Measurements from ENCODE around the gene RPL10.
A peak's percentile ranks its signal among the peaks of the same experiment; 100 is the strongest.

RPL10 gene

DNA sequence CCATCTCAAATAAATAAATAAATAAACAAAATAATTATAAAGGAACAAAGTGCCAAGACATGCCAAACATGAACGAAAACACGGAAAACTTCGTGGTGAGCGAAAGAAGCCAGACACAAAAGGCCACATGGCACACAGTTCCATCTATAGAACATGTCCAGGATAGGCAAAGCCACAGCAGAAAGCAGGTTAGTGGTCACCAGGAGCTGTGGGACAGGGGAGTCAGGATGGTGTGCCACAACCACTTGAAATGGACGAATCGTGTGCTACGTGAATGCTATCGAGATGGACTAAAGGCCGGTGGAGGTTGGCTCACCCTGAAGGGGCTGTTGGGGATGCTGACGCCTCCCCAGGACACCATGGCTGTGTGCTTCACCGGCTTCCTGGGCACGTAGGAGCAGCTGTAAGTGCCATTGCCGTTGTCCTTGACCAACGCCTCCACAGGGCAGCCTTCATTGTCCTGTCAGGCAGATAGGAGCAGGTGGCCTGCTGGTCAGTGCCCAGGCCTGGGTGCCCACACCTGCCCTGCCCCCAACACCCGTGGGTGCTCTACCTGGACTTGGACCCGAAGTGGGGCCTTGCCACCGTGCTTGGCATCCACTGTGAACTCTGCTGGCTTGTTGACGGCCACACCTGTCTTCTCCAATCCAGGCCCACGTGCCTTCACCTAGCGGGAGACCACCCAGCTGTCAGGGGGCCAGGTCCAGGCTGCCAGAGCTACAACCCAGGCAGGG lies 34.3 kb upstream of the RPL10 start:
- no peak for DNase-seq

GRCh38 chrX:154365052-154365600 lies 33.1 kb upstream of the RPL10 start:
- no peak for DNase-seq

GRCh38 chrX:154365997-154366665 lies 32.0 kb upstream of the RPL10 start:
- DNase-seq = no peak

GRCh38 chrX:154366666-154367055 lies 31.5 kb upstream of the RPL10 start:
- no peak for DNase-seq

DNA sequence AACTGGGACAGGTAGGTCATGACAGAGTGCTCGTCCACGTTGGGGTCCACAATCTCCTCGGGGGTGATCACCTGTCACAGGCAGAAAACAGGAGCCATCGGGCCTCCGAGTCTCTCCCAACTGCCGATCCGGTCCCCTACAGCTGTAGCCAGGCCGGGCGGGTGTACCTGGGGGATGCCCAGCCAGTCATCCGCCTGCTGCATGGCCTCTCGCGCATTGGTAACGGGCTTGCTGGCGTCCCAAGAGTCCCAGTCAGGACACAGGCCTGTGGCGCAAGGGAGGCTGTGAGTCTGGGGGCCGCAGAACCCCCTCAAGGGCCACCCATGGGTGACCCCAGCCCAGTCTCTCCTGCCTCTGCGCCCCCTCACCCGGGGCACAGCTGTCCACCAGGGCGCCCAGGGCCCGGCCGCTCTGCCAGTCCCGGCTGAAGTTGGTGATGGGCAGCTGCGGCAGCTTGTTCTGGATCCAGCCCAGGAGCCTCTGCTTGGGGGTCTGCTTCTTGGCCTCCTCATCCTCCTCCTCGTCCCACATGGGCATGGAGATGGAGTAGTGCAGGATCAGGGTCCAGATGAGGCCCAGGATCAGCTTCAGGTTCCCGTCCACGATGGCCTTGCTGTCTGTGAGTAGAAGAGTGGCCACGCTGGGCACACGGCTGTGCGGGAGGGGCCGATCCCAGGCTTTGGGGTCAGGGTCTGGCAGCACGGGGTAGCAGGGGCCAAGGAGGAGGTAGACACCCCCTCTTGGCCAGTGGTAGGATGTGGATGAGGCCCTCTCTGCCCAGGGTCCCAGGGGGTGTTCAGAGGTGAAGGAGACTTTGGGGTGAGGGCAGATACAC lies 30.5 kb upstream of the RPL10 start:
- no peak for DNase-seq

- DNase-seq = peak; percentile 80 to 91
Observed at GRCh38 chrX:154368630-154369448, 29.3 kb upstream of the RPL10 start.

- DNase-seq = peak; percentile 25 to 54
Observed at GRCh38 chrX:154369449-154370299, 28.5 kb upstream of the RPL10 start.

GRCh38 chrX:154370300-154371016 lies 27.7 kb upstream of the RPL10 start:
- no peak for DNase-seq

DNA sequence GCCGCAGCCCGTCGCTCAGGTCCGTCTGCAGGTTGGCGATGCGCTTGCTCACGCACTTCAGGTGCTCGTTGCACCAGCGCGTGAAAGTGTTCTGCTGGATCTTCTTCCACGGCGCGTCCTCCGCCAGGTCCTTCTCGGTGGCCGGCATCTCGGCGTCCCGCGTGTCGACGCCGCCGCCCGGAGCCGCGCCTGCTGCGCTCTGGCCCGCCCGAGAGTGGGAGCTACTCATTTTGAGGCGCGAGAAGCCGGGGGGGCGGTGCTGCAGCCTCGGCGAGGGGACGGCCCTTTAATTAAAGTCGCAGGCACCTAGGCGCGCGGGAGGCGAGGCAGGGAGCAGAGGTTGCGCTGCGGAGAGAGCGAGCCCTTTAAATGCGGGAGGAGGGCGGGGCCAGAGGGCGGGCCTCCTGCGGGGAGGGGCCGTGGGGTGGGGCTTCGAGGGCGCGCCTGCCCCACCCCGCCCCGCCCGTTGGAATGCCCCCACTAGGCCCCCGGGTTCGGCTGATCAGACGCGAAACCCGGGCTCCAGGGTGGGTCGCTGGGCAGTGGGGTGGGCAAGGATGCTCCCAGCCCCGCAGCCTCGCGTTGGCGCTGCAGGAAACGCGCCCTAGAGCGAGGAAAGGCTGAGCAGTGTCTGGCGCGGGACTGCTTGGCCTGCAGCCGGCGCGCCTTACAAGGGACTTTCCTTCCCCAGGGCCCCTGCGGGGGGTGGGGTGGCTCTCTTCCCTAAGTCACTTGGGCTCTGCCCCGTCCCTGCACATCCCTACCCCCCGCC lies 27.0 kb upstream of the RPL10 start:
- peak; percentile 69 to 75 for DNase-seq

DNA sequence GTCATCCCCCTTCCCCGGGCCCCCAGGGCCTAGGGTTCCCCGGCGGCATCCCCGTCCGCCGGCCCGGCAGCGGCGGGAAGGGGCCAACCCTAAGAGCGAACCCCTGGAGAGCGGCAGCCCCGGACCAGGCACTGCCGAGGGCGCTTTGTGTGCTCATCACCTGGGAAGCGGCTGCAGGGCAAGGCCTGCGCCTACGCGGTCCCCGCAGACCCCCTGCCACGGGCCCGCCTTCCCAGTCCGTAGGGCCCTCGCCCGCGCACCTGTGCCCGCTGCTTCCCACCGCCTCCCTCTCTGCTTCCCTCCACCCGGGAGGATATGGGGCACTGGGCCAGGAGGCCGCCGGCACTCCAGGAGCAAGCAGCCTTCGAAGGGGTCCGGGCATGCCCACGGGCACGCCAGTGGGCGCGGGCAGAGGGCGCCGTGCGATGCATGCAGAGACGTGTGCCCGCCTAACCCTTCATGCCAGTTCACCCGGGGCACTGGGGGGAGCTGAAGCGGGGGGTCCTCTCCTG lies 26.3 kb upstream of the RPL10 start:
- DNase-seq = no peak

GRCh38 chrX:154372612-154373022 lies 25.6 kb upstream of the RPL10 start:
- no peak for DNase-seq

DNA sequence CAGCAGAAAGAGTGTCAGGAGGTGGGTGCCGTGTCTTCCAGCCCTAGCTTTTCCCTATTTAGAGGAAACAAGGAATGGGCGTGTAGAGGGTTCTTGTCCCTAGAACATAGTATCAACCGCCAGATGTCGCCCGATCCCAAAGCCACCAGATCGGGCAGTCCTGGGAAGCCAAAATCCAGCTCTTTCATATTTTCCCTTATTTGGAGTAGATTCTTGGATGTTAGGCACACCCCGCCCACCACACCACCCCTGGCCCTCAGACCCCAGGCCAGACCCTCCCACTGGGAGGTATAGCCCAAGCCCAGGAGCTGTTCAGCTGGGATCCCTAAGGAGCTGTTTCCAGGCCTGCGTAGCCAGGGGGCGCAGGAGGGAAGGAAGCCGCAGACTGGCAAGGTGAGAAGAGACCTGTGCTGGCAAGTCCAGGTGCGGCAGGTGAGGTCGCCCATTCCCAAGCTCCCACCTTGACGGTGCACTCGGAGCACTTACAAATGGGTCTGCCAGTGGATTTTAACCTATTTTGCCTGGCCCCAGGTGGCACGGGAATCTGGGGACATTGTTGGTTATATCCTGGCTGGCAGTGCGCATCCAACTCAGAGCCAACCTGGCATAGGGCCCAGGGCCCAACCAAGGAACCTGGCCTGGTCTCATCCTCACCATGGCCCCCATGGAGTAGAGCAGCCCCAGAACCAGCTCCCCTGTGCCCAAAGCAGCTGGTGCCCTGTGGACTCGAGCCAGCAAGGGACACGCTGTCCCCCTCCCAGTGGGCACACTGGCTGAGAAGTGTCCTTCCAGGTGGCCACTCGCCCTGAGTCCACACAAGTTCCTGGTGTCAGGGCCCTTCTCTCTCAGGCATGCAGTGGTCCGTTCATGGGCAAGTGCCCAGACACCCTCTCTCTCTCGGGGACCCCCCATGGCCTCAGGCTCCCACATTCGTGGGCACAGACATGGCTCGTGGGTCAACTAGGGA lies 24.6 kb upstream of the RPL10 start:
- DNase-seq = peak; percentile 11 to 17

GRCh38 chrX:154374313-154375155 lies 23.6 kb upstream of the RPL10 start, which contains the start of gene FLNA:
Gene FLNA, minus strand, starts transcription at chrX:154374634. Its CDS starts 3,389 bp downstream, at chrX:154371245.
- no peak for DNase-seq

DNA sequence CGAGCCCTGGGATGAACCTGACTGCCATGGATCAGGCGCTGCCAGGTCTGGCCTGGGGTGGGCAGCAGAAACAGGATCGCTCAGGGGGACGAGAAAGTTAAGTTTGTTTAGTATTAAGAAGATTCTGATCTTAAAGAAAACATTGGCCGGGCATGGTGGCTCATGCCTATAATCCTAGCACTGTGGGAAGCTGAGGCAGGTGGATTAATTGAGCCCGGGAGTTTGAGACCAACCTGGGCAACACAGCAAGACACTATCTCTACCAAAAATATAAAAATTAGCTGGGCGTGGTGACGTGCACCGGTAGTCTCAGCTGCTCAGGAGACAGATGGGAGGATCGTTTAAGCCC lies 23.0 kb upstream of the RPL10 start:
- DNase-seq = no peak

GRCh38 chrX:154376774-154377173 lies 21.4 kb upstream of the RPL10 start:
- DNase-seq = no peak

DNA sequence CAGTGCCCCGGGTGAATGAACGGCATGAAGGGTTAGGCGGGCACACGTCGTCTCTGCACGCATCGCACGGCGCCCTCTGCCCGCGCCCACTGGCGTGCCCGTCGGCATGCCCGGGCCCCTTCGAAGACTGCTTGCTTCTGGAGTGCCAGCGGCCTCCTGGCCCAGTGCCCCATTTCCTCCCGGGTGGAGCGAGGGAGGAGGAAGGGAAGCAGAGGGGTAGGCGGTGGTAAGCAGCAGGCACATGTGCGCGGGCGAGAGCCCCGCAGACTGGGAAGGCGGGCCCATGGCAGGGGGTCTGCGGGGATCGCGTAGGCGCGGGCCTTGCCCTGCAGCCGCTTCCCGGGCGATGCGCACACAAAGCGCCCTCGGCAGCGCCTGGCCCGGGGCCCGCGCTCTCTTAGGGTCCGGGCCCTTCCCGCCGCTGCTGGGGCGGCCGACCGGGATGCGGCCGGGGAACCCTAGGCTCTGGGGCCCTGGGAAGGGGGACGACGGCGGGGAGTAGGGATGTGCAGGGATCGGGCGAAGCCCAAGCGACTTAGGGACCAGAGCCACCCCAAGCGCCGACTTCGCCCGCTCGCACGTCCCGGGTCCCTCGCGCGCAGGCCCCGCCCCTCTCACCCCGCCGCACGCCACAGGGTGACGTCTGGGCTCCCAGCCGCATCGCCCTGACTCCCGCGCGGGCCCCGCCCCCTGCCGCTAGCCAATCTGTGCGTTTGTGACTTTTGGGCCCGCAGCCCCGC lies 19.9 kb upstream of the RPL10 start:
- DNase-seq = peak in 1 of 2 experiments; percentile 24
